ENCODE measurements around the gene TNS1. TPM values are rescaled to one million over a fixed set of nuclear protein-coding genes. Genes with fewer than 3 reads are reported as not detected.

TNS1 gene
- total RNA-seq, 1 experiment from 2014 or later = 4.5 TPM

GRCh38 chr2:217983276-217984233, 19.2 kb downstream of the TNS1 start:
- peaks cover 5% of the 10 kb centered on the region; the same call in 1 of the 2 replicates for H3K36me3 Mint-ChIP-seq
- DNase-seq (ENCODE audit: low spot score) (no peak), ATAC-seq (no peak)
- POLR2A ChIA-PET = no interaction called here
- no peak overlapping the region for H3K4me3 Mint-ChIP-seq
- H3K27me3 Mint-ChIP-seq (ENCODE audit: low read depth) = peaks cover 9% of the 10 kb centered on the region
- CTCF ChIA-PET = interaction anchor here (0.6 to 1.3 kb wide), 7 partner anchors 11 to 198 kb away, joined by 3 to 5 read pairs (median 3); no protein-coding TSS in a partner anchor
- peaks cover 5% of the 10 kb centered on the region for H3K9me3 Mint-ChIP-seq
- no peak for TF ChIP-seq IRF2 (CRISPR knock-in tag; IDR thresholded peaks at IDR 0.05; ENCODE audit: borderline replicate concordance, low read depth)
- no peak for TF ChIP-seq MLX (CRISPR knock-in tag; IDR thresholded peaks at IDR 0.05)
- no peak for TF ChIP-seq OVOL2 (CRISPR knock-in tag; IDR thresholded peaks at IDR 0.05; ENCODE audit: borderline replicate concordance)
- TF ChIP-seq ESRRA (CRISPR knock-in tag; IDR thresholded peaks at IDR 0.05; ENCODE audit: borderline replicate concordance) = no peak
- TF ChIP-seq ZNF416 (CRISPR knock-in tag; IDR thresholded peaks at IDR 0.05) = no peak
- TF ChIP-seq, protein P1, sequence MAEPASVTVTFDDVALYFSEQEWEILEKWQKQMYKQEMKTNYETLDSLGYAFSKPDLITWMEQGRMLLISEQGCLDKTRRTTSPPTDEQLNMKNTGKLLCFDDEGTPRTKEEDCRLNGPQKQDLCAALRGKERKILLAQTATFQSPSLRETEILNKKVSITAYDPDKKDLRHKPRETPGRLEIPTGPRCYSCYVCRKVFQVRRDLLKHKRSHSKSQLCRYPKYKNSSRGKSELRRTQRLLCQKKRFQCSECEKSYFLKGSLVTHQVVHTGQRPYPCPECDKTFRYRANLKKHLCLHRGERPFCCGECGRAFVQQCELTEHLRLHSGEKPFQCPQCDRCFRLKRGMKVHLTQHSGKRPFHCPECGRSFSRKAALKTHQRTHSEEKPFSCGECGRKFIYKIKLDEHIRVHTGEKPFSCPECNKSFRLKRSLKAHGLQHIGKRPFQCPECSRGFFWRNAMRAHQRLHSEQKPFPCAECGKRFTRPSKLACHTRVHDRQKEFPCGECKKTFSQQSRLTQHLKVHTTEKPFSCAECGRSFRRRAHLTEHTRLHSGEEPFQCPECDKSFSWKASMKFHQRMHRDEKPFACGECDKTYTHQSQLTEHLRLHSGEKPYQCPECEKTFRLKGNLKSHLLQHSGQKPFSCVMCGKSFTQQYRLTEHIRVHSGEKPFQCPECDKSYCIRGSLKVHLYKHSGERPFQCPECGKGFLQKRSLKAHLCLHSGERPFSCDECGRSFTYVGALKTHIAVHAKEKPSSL (CRISPR knock-in tag; conservative IDR thresholded peaks at IDR 0.05) = no peak
- no peak for TF ChIP-seq ZBTB21 (CRISPR knock-in tag; IDR thresholded peaks at IDR 0.05; ENCODE audit: borderline replicate concordance)
- no peak for TF ChIP-seq JAZF1 (CRISPR knock-in tag; IDR thresholded peaks at IDR 0.05)
- no peak for TF ChIP-seq ZNF281 (CRISPR knock-in tag; IDR thresholded peaks at IDR 0.05)
- no peak for TF ChIP-seq HMGA2 (CRISPR knock-in tag; IDR thresholded peaks at IDR 0.05)
- H3K27ac Mint-ChIP-seq = no peak overlapping the region
- H3K4me1 Mint-ChIP-seq = peaks cover 22% of the 10 kb centered on the region

GRCh38 chr2:217981971-217982370, 20.8 kb downstream of the TNS1 start:
- no peak for DNase-seq (ENCODE audit: low spot score)
- ATAC-seq = no peak
- Mint-ChIP-seq H3K36me3 (peaks cover 5% of the 10 kb centered on the region; the same call in 1 of the 2 replicates), H3K4me3 (no peak overlapping the region), H3K27me3 (ENCODE audit: low read depth) (peaks cover 9% of the 10 kb centered on the region), H3K4me1 (peaks cover 12% of the 10 kb centered on the region), H3K9me3 (peaks cover 5% of the 10 kb centered on the region), H3K27ac (no peak overlapping the region)
- CTCF ChIA-PET = interaction anchor here (0.7 to 1.7 kb wide), 6 partner anchors 12 to 196 kb away, joined by 3 to 7 read pairs (median 4); no protein-coding TSS in a partner anchor
- POLR2A ChIA-PET = no interaction called here
- TF ChIP-seq ZNF263 (CRISPR knock-in tag; IDR thresholded peaks at IDR 0.05; ENCODE audit: low read depth) = no peak
- no peak for TF ChIP-seq ARID4B (CRISPR knock-in tag; IDR thresholded peaks at IDR 0.05; ENCODE audit: borderline replicate concordance)
- TF ChIP-seq SOX15 (CRISPR knock-in tag; IDR thresholded peaks at IDR 0.05) = no peak
- no peak for TF ChIP-seq NR1H2 (CRISPR knock-in tag; IDR thresholded peaks at IDR 0.05)
- TF ChIP-seq CBFB (CRISPR knock-in tag; IDR thresholded peaks at IDR 0.05; ENCODE audit: low read depth) = no peak
- TF ChIP-seq PREB (CRISPR knock-in tag; IDR thresholded peaks at IDR 0.05; ENCODE audit: borderline replicate concordance) = no peak
- no peak for TF ChIP-seq ZNF121 (CRISPR knock-in tag; IDR thresholded peaks at IDR 0.05)
- no peak for TF ChIP-seq MYBL2 (CRISPR knock-in tag; IDR thresholded peaks at IDR 0.05)

Measured in WTC11 (cell line).